ENCODE data around the gene ARL15.

The ARL15 gene

DNA sequence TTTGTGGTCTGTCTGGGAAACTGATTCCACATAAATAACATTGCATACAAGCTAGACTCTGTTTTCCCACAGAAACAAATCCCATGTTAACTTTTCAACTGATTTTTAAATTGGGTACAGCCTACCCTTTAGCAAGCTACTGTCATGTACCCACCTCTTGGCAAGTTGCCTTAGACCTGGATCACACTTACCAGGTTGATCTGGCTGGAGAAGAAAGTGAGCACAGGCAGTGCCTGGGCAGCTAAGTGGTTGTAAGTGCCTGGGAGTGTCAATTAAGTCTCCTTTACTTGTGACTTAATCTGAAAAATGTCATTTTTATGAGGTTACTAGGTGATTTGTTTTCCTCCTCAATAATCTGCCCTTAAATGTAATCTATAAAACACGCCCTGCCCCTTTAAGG, 336.4 kb downstream of the ARL15 start:
- no peaks in the 10 kb centered on the region for H3K9me3 ChIP-seq
- no peaks in the 10 kb centered on the region for H3K4me1 ChIP-seq
- no peaks in the 10 kb centered on the region for H3K27me3 ChIP-seq
- no peak overlapping the region for H3K27ac ChIP-seq
- H3K9ac ChIP-seq, result no peak overlapping the region
- H4K20me1 ChIP-seq, result no peaks in the 10 kb centered on the region
- no peaks in the 10 kb centered on the region for H3K36me3 ChIP-seq
- H3K4me2 ChIP-seq, result no peak overlapping the region
- no peak overlapping the region for H3K4me3 ChIP-seq
- no peak for TF ChIP-seq Cebpa-rat (IDR thresholded peaks at IDR 0.05)

DNA sequence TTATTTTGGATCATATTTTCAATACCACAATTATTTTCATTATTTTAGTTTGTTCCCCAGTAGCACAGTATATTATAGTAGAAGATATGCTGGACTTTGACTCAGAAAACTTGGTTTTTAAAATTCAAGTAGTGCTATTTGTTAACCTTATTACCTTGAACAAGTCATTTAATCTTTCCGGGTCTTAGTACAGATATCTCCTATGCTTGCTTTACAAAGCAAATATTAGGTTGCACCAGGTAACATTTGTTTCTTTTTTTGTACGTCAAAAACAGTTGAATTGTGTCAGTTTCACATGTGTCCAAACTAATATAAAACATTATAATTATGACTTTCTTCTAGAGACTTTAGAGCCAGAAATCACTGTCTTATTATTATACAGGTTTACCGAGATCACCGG, 338.1 kb downstream of the ARL15 start:
- H3K9me3 ChIP-seq, result no peaks in the 10 kb centered on the region
- no peaks in the 10 kb centered on the region; the same call in 1 of the 2 replicates for H3K36me3 ChIP-seq
- H3K4me1 ChIP-seq, result no peaks in the 10 kb centered on the region
- H3K27me3 ChIP-seq, result no peaks in the 10 kb centered on the region
- H3K9ac ChIP-seq, result no peak overlapping the region
- no peak overlapping the region for H3K27ac ChIP-seq
- TF ChIP-seq Cebpa-rat (IDR thresholded peaks at IDR 0.05), result no peak
- no peaks in the 10 kb centered on the region for H4K20me1 ChIP-seq
- H3K4me3 ChIP-seq, result no peak overlapping the region
- no peak overlapping the region for H3K4me2 ChIP-seq

DNA sequence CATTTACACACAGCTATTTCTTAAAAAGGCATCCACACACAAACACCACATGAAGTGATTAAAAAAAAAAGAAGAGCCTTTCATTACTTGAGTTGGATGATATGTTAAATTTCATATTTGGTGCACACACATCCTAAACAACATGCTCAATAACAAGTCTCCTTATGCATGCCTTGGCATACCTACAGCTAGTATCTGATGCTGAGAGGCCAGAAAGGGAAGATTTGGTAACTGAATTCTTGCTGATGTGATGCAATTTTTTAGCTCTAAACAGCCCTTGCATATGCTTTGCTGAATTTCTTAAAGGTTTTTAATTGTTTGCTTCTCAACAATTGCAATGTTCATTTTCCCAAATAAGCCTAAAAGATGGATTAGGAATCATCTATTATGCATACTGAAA, 338.8 kb downstream of the ARL15 start:
- Histone ChIP-seq H3K27ac (no peak overlapping the region), H3K36me3 (no peaks in the 10 kb centered on the region; the same call in 1 of the 2 replicates), H3K4me3 (no peak overlapping the region), H3K4me2 (no peak overlapping the region), H3K4me1 (no peaks in the 10 kb centered on the region), H3K9me3 (no peaks in the 10 kb centered on the region), H3K9ac (no peak overlapping the region), H3K27me3 (no peaks in the 10 kb centered on the region), H4K20me1 (no peaks in the 10 kb centered on the region)
- no peak for TF ChIP-seq Cebpa-rat (IDR thresholded peaks at IDR 0.05)

DNA sequence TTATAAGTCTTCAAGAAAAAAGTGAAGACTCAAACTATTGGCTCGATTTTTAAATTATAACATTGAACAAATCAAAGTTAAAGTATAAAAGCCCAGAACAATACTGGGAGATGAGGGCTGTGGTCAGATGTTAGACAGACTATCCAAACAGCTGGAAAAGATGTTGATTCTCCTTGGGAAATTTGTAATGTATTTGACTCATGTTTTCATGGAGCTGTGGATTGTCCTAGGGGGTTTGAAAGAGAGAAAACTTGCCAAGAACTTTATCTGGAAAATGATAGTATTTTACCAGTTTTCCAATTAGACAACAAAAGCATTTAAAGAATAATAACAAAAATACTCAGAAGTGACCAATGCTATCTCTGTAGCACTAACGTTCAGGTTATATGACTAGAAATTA, 339.2 kb downstream of the ARL15 start:
- Histone ChIP-seq H3K4me2 (no peak overlapping the region), H4K20me1 (no peaks in the 10 kb centered on the region), H3K36me3 (no peaks in the 10 kb centered on the region; the same call in 1 of the 2 replicates), H3K27ac (no peak overlapping the region), H3K9me3 (no peaks in the 10 kb centered on the region), H3K4me3 (no peak overlapping the region), H3K27me3 (no peaks in the 10 kb centered on the region), H3K9ac (no peak overlapping the region), H3K4me1 (no peaks in the 10 kb centered on the region)
- TF ChIP-seq Cebpa-rat (IDR thresholded peaks at IDR 0.05), result no peak

DNA sequence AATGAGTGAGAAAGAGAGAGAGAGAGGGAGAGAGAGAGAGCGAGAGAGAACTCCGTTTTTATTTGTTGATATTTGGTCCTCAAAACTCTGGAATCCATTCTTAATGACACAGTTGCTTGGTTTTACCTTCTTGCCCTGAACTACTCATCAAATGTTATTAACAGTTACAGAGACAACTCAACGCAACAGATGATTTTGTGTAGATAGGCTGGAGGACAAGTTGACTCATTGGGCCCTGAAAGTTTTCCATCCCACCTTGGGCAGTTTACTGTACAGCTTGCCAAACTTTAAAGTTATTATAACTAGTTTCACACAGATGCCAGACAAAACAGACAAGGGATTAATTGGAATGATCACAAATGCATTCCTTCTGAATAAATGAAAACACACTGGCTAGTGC, 339.9 kb downstream of the ARL15 start:
- H3K9me3 ChIP-seq, result no peaks in the 10 kb centered on the region
- H4K20me1 ChIP-seq, result no peaks in the 10 kb centered on the region
- no peak overlapping the region for H3K27ac ChIP-seq
- no peak overlapping the region for H3K4me2 ChIP-seq
- H3K36me3 ChIP-seq, result no peaks in the 10 kb centered on the region; the same call in 1 of the 2 replicates
- H3K4me3 ChIP-seq, result no peak overlapping the region
- no peaks in the 10 kb centered on the region for H3K4me1 ChIP-seq
- H3K27me3 ChIP-seq, result no peaks in the 10 kb centered on the region
- no peak overlapping the region for H3K9ac ChIP-seq
- no peak for TF ChIP-seq Cebpa-rat (IDR thresholded peaks at IDR 0.05)

DNA sequence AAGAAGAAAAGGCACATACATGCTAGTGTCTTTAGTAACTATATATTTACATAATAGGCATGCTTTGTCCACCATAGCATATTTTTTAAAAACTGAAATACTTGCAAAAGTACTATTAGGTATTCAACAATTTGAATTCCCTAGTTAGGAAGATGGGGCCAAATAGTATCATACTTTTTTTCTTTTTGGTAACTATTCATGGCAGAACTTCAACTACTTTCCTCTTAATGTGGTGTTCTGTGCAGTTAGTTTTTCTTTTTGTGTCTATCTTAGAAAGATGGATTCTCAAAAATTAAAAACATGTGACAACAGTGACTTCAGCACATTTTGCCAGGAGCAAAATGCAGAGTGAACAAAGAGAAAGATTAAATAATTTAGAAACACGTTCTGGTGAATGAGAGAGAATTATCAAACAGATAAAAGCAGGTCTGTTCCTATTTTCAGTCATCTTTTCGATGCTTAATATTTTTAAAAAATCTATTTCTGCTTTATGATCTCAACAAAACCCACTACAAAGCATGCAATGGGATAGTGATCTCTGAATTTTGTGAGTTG, 341.1 kb downstream of the ARL15 start:
- Histone ChIP-seq H3K9me3 (no peaks in the 10 kb centered on the region), H3K4me2 (no peak overlapping the region), H4K20me1 (no peaks in the 10 kb centered on the region), H3K27me3 (no peaks in the 10 kb centered on the region), H3K9ac (no peak overlapping the region), H3K4me3 (no peak overlapping the region), H3K36me3 (no peaks in the 10 kb centered on the region; the same call in 1 of the 2 replicates), H3K27ac (no peak overlapping the region), H3K4me1 (no peaks in the 10 kb centered on the region)
- no peak for TF ChIP-seq Cebpa-rat (IDR thresholded peaks at IDR 0.05)

DNA sequence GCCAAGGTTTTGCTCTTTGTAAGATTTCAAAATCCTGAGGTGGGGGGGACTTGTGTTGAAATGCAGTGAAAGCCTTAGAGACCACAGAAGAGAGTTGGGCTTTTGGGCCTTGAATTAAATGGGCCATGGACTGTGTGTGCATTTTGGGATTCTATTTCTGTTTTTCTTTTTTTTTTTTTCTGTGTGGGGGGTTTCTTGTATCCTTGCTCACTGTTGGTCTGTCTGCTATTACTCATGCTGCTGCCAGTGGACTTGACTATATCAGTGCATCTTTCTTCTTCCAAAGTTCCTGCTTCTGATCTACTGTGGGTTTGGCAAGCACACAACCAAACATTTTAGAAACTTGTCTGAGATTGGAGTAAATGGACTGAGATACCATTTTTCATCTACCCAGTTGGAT, 344.9 kb downstream of the ARL15 start:
- no peak for TF ChIP-seq Cebpa-rat (IDR thresholded peaks at IDR 0.05)
- Histone ChIP-seq H4K20me1 (no peaks in the 10 kb centered on the region), H3K9me3 (no peaks in the 10 kb centered on the region), H3K4me3 (no peak overlapping the region), H3K9ac (no peak overlapping the region), H3K27me3 (no peaks in the 10 kb centered on the region), H3K27ac (no peak overlapping the region), H3K36me3 (no peaks in the 10 kb centered on the region; the same call in 1 of the 2 replicates), H3K4me1 (no peaks in the 10 kb centered on the region), H3K4me2 (no peak overlapping the region)

DNA sequence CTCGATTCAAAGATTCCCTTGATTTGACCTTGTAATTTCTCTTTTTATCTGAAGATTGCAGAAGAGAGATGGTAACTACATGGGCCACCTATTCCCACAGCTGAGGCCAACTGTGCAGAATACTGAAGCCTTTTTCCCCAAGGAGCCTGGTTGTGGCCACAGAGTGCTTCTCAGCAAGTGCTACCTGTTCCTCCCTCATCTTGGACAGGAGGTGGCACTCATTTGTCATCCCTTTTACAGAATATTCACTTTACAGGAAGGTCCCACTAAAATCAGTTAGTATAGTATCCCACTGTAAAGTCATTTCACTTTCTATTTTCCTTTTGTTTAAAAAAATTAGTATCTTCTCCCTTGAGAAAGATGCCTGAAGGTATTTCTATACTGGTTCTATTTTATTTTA, 346.4 kb downstream of the ARL15 start:
- H3K9me3 ChIP-seq, result no peaks in the 10 kb centered on the region
- TF ChIP-seq Cebpa-rat (IDR thresholded peaks at IDR 0.05), result no peak
- no peaks in the 10 kb centered on the region for H4K20me1 ChIP-seq
- H3K36me3 ChIP-seq, result no peaks in the 10 kb centered on the region; the same call in 1 of the 2 replicates
- H3K27me3 ChIP-seq, result no peaks in the 10 kb centered on the region
- no peak overlapping the region for H3K27ac ChIP-seq
- H3K4me1 ChIP-seq, result no peaks in the 10 kb centered on the region
- no peak overlapping the region for H3K9ac ChIP-seq
- no peak overlapping the region for H3K4me3 ChIP-seq
- H3K4me2 ChIP-seq, result no peak overlapping the region

DNA sequence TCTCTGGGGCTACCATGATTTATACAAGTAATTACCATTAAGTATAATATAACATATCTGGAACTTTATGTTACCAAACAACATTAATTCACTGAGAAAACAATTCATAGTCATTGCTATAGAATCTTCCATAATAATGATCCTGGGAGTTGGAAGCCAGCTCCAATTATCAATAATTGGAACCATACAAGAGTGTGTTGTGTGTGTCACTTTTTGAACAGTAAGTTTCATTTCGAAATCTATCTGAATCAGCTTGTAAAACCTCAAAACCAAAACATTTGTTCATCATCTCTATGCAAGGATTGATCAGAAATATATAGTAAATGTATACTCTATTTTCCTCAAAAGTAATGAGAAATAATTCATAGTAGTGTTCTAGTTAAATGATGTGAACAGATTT, 348.1 kb downstream of the ARL15 start:
- no peak for TF ChIP-seq Cebpa-rat (IDR thresholded peaks at IDR 0.05)
- H3K4me3 ChIP-seq, result no peak overlapping the region

DNA sequence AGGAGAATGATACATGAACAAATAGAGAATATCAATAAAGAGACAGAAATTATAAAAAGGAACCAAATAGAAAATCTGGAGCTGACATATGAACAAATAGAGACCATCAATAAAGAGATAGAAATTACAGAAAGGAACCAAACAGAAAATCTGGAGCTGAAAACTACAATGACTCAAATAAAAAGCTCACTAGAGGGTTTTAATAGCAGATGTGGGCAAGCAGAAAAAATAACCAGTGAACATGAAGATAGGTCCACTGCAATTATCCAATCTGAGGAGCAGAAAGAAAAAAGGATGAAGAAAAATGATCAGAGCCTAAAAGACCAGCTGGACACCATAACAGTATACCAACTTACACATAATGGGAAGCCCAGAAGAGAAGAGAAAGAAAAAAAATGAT, 353.7 kb downstream of the ARL15 start:
- Histone ChIP-seq H3K27me3 (no peaks in the 10 kb centered on the region), H3K4me1 (no peaks in the 10 kb centered on the region; the same call in 1 of the 2 replicates), H3K9me3 (peaks cover 33% of the 10 kb centered on the region), H3K9ac (no peak overlapping the region), H3K4me3 (no peak overlapping the region), H3K36me3 (no peaks in the 10 kb centered on the region), H3K27ac (no peak overlapping the region), H4K20me1 (no peaks in the 10 kb centered on the region), H3K4me2 (no peak overlapping the region)
- TF ChIP-seq Cebpa-rat (IDR thresholded peaks at IDR 0.05), result no peak

More for the DNA sequence above, 348.1 kb downstream of the ARL15 start:
- Histone ChIP-seq H3K27ac (no peak overlapping the region), H3K9ac (no peak overlapping the region), H3K9me3 (peaks cover 13% of the 10 kb centered on the region), H4K20me1 (no peaks in the 10 kb centered on the region), H3K4me1 (no peaks in the 10 kb centered on the region), H3K4me2 (no peak overlapping the region), H3K36me3 (no peaks in the 10 kb centered on the region), H3K27me3 (no peaks in the 10 kb centered on the region)

DNA sequence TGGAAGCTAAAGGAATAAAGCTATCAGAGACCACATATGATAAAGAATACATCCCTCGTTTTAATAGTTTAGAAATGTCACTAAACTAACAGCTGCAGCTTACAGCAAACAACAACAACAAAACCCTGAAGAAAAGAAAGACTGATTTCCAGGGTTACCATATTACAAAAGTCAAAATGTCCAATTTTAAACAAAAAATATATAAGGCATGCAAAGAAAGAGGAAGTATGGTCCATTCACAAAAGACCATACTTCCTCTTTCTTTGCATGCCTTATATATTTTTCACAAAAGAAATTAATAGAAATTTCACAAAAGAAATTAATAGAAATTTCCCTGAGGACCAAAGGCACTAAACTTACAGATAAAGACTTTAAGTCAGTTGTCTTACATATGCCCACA, 354.2 kb downstream of the ARL15 start:
- no peak overlapping the region for H3K4me3 ChIP-seq
- no peaks in the 10 kb centered on the region for H4K20me1 ChIP-seq
- TF ChIP-seq Cebpa-rat (IDR thresholded peaks at IDR 0.05), result no peak
- H3K9me3 ChIP-seq, result peaks cover 33% of the 10 kb centered on the region
- H3K36me3 ChIP-seq, result no peaks in the 10 kb centered on the region
- H3K9ac ChIP-seq, result no peak overlapping the region
- no peak overlapping the region for H3K4me2 ChIP-seq
- no peak overlapping the region for H3K27ac ChIP-seq
- no peaks in the 10 kb centered on the region for H3K27me3 ChIP-seq
- H3K4me1 ChIP-seq, result no peaks in the 10 kb centered on the region; the same call in 1 of the 2 replicates

Data from BLaER1 (cell line).